Neural progenitor cell (in vitro differentiated cells): ENCODE results near the gene TENM3. TPM values are rescaled to one million over a fixed set of nuclear protein-coding genes. Genes with fewer than 3 reads are reported as not detected.

ENCODE experiments used
- DNase-seq: peaks from one replicate; pipeline ENCODE4 v3.0.0-alpha.2; 2016; ENCODE audit warnings: low spot score
- H2AFZ ChIP-seq: fragments of 200-600 bp; sonication (generic); replicated peaks from 2 replicates; pipeline ENCODE4 v1.6.1; 2016; ENCODE audit warnings: antibody characterized with exemption
- H3F3A ChIP-seq: fragments of 200-600 bp; sonication (generic); 2 replicates; pipeline ENCODE4 v1.6.1; 2016; ENCODE audit warnings: antibody characterized with exemption, low read depth
- H3K27ac ChIP-seq: fragments of 200-600 bp; sonication (generic); 2 replicates; pipeline ENCODE4 v1.5.1; 2016; ENCODE audit warnings: mild to moderate bottlenecking
- H3K27me3 ChIP-seq: fragments of 200-600 bp; sonication (generic); 2 replicates; pipeline ENCODE4 v1.6.1; 2016; ENCODE audit warnings: mild to moderate bottlenecking, moderate library complexity
- H3K36me3 ChIP-seq: fragments of 200-600 bp; sonication (generic); 2 replicates; pipeline ENCODE4 v1.5.1; 2016
- H3K4me1 ChIP-seq: fragments of 200-600 bp; sonication (generic); 2 replicates; pipeline ENCODE4 v1.6.1; 2016; ENCODE audit warnings: mixed run types
- H3K4me2 ChIP-seq: fragments of 200-600 bp; sonication (generic); 2 replicates; pipeline ENCODE4 v1.6.1; 2016
- H3K4me3 ChIP-seq: fragments of 200-600 bp; sonication (generic); 2 replicates; pipeline ENCODE4 v1.5.1; 2016
- H3K79me2 ChIP-seq: fragments of 200-600 bp; sonication (generic); 2 replicates; pipeline ENCODE4 v1.6.1; 2016; ENCODE audit warnings: low read depth
- H3K9ac ChIP-seq: fragments of 200-600 bp; sonication (generic); 2 replicates; pipeline ENCODE4 v1.6.1; 2016
- H3K9me3 ChIP-seq: fragments of 200-600 bp; sonication (generic); 2 replicates; pipeline ENCODE4 v1.5.1; 2016; ENCODE audit warnings: low read depth
- H4K20me1 ChIP-seq: fragments of 200-600 bp; sonication (generic); 2 replicates; pipeline ENCODE4 v1.6.1; 2016; ENCODE audit warnings: low read depth
- H3K27ac Mint-ChIP-seq: 3 replicates; pipeline ENCODE4 v1.8.0; 2021; ENCODE audit warnings: mixed read lengths
- H3K27me3 Mint-ChIP-seq: 2 replicates; pipeline ENCODE4 v1.8.0; 2022; ENCODE audit warnings: low read depth, mild to moderate bottlenecking, inconsistent platforms, moderate library complexity, mixed read lengths; ENCODE audit not compliant: insufficient read depth
- H3K36me3 Mint-ChIP-seq: 3 replicates; pipeline ENCODE4 v1.8.0; 2021; ENCODE audit warnings: mixed read lengths
- H3K4me1 Mint-ChIP-seq: 3 replicates; pipeline ENCODE4 v1.8.0; 2021; ENCODE audit warnings: mixed read lengths
- H3K4me3 Mint-ChIP-seq: 3 replicates; pipeline ENCODE4 v1.8.0; 2021; ENCODE audit warnings: mild to moderate bottlenecking, moderate library complexity, mixed read lengths
- H3K9me3 Mint-ChIP-seq: 3 replicates; pipeline ENCODE4 v1.8.0; 2020; ENCODE audit warnings: mixed read lengths
- CTCF ChIP-seq: fragments of 200-600 bp; sonication (generic); IDR thresholded peaks from 2 replicates; pipeline ENCODE4 v1.5.1; 2017; ENCODE audit warnings: antibody characterized with exemption, mild to moderate bottlenecking
- EZH2 ChIP-seq: fragments of 200-600 bp; sonication (generic); IDR thresholded peaks from 2 replicates; pipeline ENCODE4 v1.6.1; 2017; ENCODE audit warnings: antibody characterized with exemption, mild to moderate bottlenecking, moderate library complexity
- EZH2phosphoT487 ChIP-seq: fragments of 200-600 bp; sonication (generic); IDR thresholded peaks from 2 replicates; pipeline ENCODE4 v1.6.1; 2017; ENCODE audit warnings: antibody characterized with exemption
- total RNA-seq: library from RNA; depleted of rRNA; stranded (reverse); fragments of >200 nt; gene quantifications from 2 replicates; pipeline ENCODE4 v1.2.3, GENCODE V29; 2015; ENCODE audit warnings: low replicate concordance

TENM3 gene
- total RNA-seq, 1 donor from 2014 or later = 78.7 TPM

GRCh38 chr4:182215148-182215547 is 28.1 kb upstream of the TENM3 start:
- no peak for DNase-seq
- Histone ChIP-seq H3K4me3 (no peak overlapping the region), H3K27ac (no peak overlapping the region), H3K9ac (no peak overlapping the region), H3K4me1 (peaks cover 25% of the 10 kb centered on the region), H3K79me2 (peaks cover 9% of the 10 kb centered on the region), H3K9me3 (no peaks in the 10 kb centered on the region), H3K4me2 (no peak overlapping the region), H4K20me1 (no peaks in the 10 kb centered on the region), H3K27me3 (no peaks in the 10 kb centered on the region), H3K36me3 (no peaks in the 10 kb centered on the region), H2AFZ (no peak overlapping the region), H3F3A (peaks cover 9% of the 10 kb centered on the region)
- H3K4me1 Mint-ChIP-seq = peaks cover 43% of the 10 kb centered on the region
- H3K27me3 Mint-ChIP-seq = no peaks in the 10 kb centered on the region
- H3K27ac Mint-ChIP-seq = no peak overlapping the region
- no peaks in the 10 kb centered on the region for H3K9me3 Mint-ChIP-seq
- H3K36me3 Mint-ChIP-seq = peaks cover 36% of the 10 kb centered on the region
- no peak overlapping the region for H3K4me3 Mint-ChIP-seq
- TF ChIP-seq EZH2phosphoT487 (no peak), EZH2 (no peak), CTCF (no peak)

- Histone ChIP-seq H3K36me3 (no peaks in the 10 kb centered on the region), H3F3A (peaks cover 9% of the 10 kb centered on the region), H3K27ac (peak overlapping the region; percentile 23), H3K79me2 (peaks cover 5% of the 10 kb centered on the region), H3K9ac (no peak overlapping the region), H3K27me3 (no peaks in the 10 kb centered on the region), H3K4me1 (peaks cover 25% of the 10 kb centered on the region), H2AFZ (no peak overlapping the region), H3K4me3 (no peak overlapping the region), H3K9me3 (no peaks in the 10 kb centered on the region), H3K4me2 (no peak overlapping the region), H4K20me1 (no peaks in the 10 kb centered on the region)
- H3K4me1 Mint-ChIP-seq = peaks cover 36% of the 10 kb centered on the region
- no peaks in the 10 kb centered on the region for H3K9me3 Mint-ChIP-seq
- TF ChIP-seq CTCF = no peak
- TF ChIP-seq EZH2 = no peak
- TF ChIP-seq EZH2phosphoT487 = no peak
- H3K36me3 Mint-ChIP-seq = peaks cover 39% of the 10 kb centered on the region
- H3K27ac Mint-ChIP-seq = no peak overlapping the region
- no peak overlapping the region for H3K4me3 Mint-ChIP-seq
- no peak for DNase-seq
- H3K27me3 Mint-ChIP-seq = peaks cover 2% of the 10 kb centered on the region
Observed at GRCh38 chr4:182216005-182216404, 27.2 kb upstream of the TENM3 start.

- H3K27me3 ChIP-seq = no peaks in the 10 kb centered on the region
- H3K36me3 ChIP-seq = no peaks in the 10 kb centered on the region
- no peaks in the 10 kb centered on the region for H4K20me1 ChIP-seq
- TF ChIP-seq EZH2 (no peak), EZH2phosphoT487 (no peak), CTCF (no peak)
- H3K4me1 Mint-ChIP-seq = peaks cover 6% of the 10 kb centered on the region
- peaks cover 56% of the 10 kb centered on the region for H3K36me3 Mint-ChIP-seq
- no peak for DNase-seq
- H3K27ac ChIP-seq = no peak overlapping the region
- H3K27me3 Mint-ChIP-seq = peaks cover 2% of the 10 kb centered on the region
- H3F3A ChIP-seq = no peaks in the 10 kb centered on the region
- peaks cover 3% of the 10 kb centered on the region for H3K79me2 ChIP-seq
- no peak overlapping the region for H3K4me3 Mint-ChIP-seq
- H3K4me1 ChIP-seq = peaks cover 11% of the 10 kb centered on the region
- no peak overlapping the region for H3K4me2 ChIP-seq
- no peaks in the 10 kb centered on the region for H3K9me3 ChIP-seq
- no peak overlapping the region for H3K9ac ChIP-seq
- no peaks in the 10 kb centered on the region for H3K9me3 Mint-ChIP-seq
- no peak overlapping the region for H2AFZ ChIP-seq
- H3K27ac Mint-ChIP-seq = no peak overlapping the region
- no peak overlapping the region for H3K4me3 ChIP-seq
Observed at GRCh38 chr4:182219411-182220056, 23.7 kb upstream of the TENM3 start.
